ENCODE data around the gene ANXA11.

- no peak for TF ChIP-seq CTCF (IDR thresholded peaks at IDR 0.05 in 2 of 3, conservative IDR thresholded peaks at IDR 0.05 in 1 of 3; ENCODE audit: borderline replicate concordance in 1 of 3, insufficient read depth in 1 of 3, low read depth in 2 of 3, low read length in 2 of 3)
- TF ChIP-seq FOSL1 (IDR thresholded peaks at IDR 0.05; ENCODE audit: low read depth): no peak
- no peak for TF ChIP-seq ATF3 (IDR thresholded peaks at IDR 0.05)
- no peak for TF ChIP-seq POLR2A (IDR thresholded peaks at IDR 0.05; ENCODE audit: borderline replicate concordance, extremely low read depth, insufficient read depth, insufficient read length)
- no peak for TF ChIP-seq POLR2AphosphoS5 (IDR thresholded peaks at IDR 0.05; ENCODE audit: low read depth, low read length)
- no peak for TF ChIP-seq JUND (IDR thresholded peaks at IDR 0.05)
- TF ChIP-seq TCF7L2 (IDR thresholded peaks at IDR 0.05; ENCODE audit: borderline replicate concordance, extremely low read depth, insufficient read depth, insufficient read length): no peak
- no peak for TF ChIP-seq EZH2 (IDR thresholded peaks at IDR 0.05)
Observed at GRCh38 chr10:80122746-80123145, 82.6 kb downstream of the ANXA11 start.

Measured in HCT116 (cell line).